NCI-H1417 treated with DMSO at 0.1 percent for 48 hours (cell line): ENCODE measurements around the gene RRAGB.
"Not testable (repeated sequence)": the region's sequence is repeated elsewhere in the genome, so short reads cannot be mapped to it uniquely, and the experiment has no call there.

Experiments used
- DNase-seq: peaks from one replicate; lab custom pipeline; 2025; lab: John Stamatoyannopoulos, UW

Gene RRAGB

DNA sequence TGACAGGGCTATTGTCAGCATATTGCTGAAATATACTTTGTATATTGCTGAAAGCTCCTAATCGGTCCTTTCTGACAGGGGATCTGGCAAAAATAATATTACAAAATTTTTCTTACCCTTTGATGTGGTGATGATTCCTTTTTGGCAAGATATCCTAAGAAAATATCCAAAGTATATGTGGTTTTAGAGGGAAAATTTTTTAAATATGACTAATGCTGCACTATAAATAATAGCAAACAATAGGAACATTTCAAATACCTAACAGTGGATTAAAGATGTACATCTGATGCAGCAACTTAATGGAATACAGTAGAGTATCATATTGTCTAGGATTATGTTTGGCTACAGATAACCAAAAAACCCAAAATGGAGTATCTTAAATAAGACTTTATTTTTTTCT is 49.6 kb downstream of the RRAGB start:
- DNase-seq, result no peak

- not testable (repeated sequence) for DNase-seq
Observed at GRCh38 chrX:55774419-55774818, 56.9 kb downstream of the RRAGB start.

DNA sequence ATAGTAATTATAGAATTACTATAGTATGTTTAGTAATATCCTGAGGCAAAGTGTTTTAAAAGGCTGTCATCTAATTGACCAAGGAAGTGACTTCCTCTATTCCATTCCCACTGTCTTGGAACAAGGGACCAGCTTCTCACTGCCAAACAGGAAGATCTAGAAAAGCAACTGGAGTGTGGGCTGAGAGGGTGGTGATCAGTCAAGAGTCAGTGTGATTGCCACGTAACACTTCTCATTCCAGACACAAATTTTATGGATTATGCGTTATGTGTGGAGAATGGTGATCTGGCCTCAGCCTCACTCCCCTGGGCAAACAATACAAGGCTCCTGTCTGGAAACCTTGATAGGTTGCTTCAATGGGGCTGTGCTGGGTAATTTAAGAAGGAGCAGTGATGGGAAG is 60.0 kb downstream of the RRAGB start:
- no peak for DNase-seq

DNA sequence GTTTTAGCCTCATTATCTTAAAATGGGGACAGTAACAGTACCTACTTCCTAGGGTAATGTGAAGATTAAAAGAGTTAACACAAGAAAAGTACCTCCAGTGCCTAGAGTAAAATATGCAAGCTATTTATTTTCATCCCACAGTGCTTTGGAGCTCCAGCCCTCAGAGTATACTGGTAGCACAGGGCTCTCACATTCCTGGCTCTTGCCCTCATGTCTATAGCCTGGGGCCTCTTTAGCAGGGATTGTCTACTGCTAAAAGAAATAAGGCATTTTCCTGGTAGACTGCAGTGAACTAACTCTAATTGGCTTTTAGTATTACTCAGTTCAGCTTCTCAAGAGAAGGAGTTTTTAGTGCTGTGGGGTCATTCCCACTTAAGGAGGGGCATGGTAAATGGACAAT is 60.8 kb downstream of the RRAGB start:
- no peak for DNase-seq

DNA sequence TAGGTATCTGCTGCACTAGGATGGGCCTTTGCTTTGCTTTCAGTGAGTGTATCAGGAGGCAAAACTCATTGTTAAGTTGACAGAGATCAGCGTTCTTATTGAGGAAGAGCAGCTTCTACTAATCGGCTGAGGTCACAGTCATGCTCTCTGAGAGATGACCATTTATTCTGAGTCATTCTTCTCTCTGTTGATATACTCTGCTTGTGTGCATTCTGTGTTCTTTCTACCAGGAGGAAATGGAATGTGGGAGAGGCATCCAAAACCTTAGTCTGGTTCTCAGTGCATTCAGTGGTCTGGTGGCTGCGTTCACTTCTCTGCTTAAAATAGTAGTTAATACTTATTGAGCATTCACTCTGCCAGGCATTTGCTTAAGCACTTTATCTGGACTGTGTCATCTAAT is 66.2 kb downstream of the RRAGB start:
- DNase-seq, result no peak

DNA sequence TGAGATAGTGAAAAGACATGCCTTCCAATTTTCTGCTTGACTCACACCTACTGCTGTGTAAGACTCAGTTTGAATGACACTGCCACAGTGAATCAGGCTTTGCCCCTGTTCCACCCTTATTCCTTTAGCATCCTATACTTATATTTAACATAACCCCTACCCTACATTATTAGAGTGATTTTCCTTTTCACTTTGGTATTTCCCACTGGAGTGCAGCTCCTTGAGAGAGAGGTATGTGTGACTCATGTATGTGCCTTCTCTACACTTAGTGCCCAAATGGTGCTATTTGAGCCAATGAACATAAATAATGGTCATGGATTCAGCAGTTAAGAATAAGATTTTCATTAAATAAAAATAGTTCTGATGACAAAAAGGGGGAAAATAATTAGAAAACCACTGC is 69.5 kb downstream of the RRAGB start:
- DNase-seq, result no peak

DNA sequence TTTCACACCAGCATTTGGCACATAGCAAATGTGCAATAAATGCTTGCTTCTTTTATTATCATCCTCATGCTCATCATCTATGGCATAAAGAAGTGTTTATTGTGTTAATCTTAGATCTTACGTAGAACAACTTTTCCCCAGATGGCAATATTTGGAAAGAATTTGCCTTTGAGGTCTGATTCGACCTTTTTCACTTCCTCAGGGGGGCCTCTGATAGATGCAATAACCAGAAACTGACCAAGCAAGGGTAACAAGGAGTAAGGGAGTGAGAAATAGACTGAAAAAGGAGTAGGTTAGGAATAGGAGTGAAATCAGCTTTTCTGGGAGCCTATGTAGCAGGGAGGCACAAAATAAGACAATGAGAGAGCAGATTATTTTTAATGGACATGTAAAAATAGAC is 70.2 kb downstream of the RRAGB start:
- DNase-seq, result no peak

- no peak for DNase-seq
Observed at GRCh38 chrX:55794405-55794804, 76.9 kb downstream of the RRAGB start.

DNA sequence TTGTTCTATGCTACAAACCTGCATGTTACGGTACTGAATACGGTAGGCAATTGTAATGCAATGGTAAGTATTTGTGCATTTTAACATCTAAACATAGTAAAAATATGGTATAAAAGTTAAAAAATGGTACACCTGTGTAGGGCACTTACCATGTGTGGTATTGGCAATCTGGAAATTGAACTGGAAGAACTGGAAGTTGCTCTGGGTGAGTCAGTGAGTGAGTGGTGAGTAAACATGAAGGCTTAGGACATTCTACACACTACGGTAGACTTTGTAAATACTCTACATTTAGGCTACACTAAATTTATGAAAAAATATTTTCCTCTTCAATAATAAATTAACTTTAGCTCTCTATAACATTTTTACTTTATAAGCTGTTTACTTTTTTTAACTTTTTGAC is 78.9 kb downstream of the RRAGB start:
- DNase-seq, result no peak

- DNase-seq, result no peak
Observed at GRCh38 chrX:55801811-55802210, 84.3 kb downstream of the RRAGB start.
